Stimulated activated CD8-positive, alpha-beta memory T cell treated with anti-CD3 and anti-CD28 coated beads, Interleukin-7, amount 100 ng/mL, for 24 hours (primary cell): ENCODE measurements around the gene TUB.

Experiments
- DNase-seq: peaks from one replicate; pipeline ENCODE4 v3.0.0-alpha.2; 2020; ENCODE audit warnings: low read depth

TUB gene

GRCh38 chr11:8045839-8046238, 35.2 kb upstream of the TUB start:
- DNase-seq = no peak

GRCh38 chr11:8047382-8047781, 33.6 kb upstream of the TUB start:
- DNase-seq = no peak

GRCh38 chr11:8049084-8049483, 31.9 kb upstream of the TUB start:
- DNase-seq = no peak

GRCh38 chr11:8055091-8055835, 25.7 kb upstream of the TUB start:
- no peak for DNase-seq

- DNase-seq = no peak
These were observed 25.0 kb upstream of the TUB start for GRCh38 chr11:8055836-8056526.

GRCh38 chr11:8056810-8057463, 24.1 kb upstream of the TUB start:
- no peak for DNase-seq

GRCh38 chr11:8058216-8058615, 22.8 kb upstream of the TUB start:
- DNase-seq = no peak

- no peak for DNase-seq
These were observed 22.0 kb upstream of the TUB start for GRCh38 chr11:8059030-8059429.

- DNase-seq = no peak
These were observed 21.4 kb upstream of the TUB start for GRCh38 chr11:8059571-8060011.

- no peak for DNase-seq
These were observed 20.8 kb upstream of the TUB start for GRCh38 chr11:8060146-8060719.

GRCh38 chr11:8060801-8061554, 20.0 kb upstream of the TUB start:
- no peak for DNase-seq

GRCh38 chr11:8061555-8062428, 19.2 kb upstream of the TUB start:
- no peak for DNase-seq

GRCh38 chr11:8062781-8063257, 18.2 kb upstream of the TUB start:
- DNase-seq = no peak

- DNase-seq = no peak
These were observed 17.7 kb upstream of the TUB start for GRCh38 chr11:8063324-8063723.

- no peak for DNase-seq
These were observed 16.0 kb upstream of the TUB start for GRCh38 chr11:8065031-8065430.

- DNase-seq = no peak
These were observed 14.7 kb upstream of the TUB start for GRCh38 chr11:8066036-8066910.

GRCh38 chr11:8066911-8067455, 14.0 kb upstream of the TUB start:
- no peak for DNase-seq

GRCh38 chr11:8067567-8067928, 13.5 kb upstream of the TUB start:
- DNase-seq = no peak

GRCh38 chr11:8067929-8068575, 13.0 kb upstream of the TUB start:
- no peak for DNase-seq
